Measurements from ENCODE around the gene KCTD21. TPM values are rescaled to one million over a fixed set of nuclear protein-coding genes. Genes with fewer than 3 reads are reported as not detected.

Gene KCTD21
- total RNA-seq, 1 experiment from 2014 or later, result 3.0 TPM

GRCh38 chr11:78181185-78181584 lies 7.2 kb downstream of the KCTD21 start:
- Histone ChIP-seq H3K9me2 (ENCODE audit: insufficient read depth) (no peaks in the 10 kb centered on the region), H3K27me3 (ENCODE audit: insufficient read depth, low read length) (no peaks in the 10 kb centered on the region), H2AFZ (ENCODE audit: low read depth, low read length, poor library complexity, severe bottlenecking) (no peak overlapping the region), H3K4me3 (replicated peaks in 1 of 2; ENCODE audit: low read depth in 1 of 2, low read length in 2 of 2) (no peak overlapping the region), H4K20me1 (ENCODE audit: insufficient read depth) (no peaks in the 10 kb centered on the region), H3K36me3 (ENCODE audit: control insufficient read depth in 1 of 2, insufficient read depth in 2 of 2, low read length in 2 of 2) (no peaks in the 10 kb centered on the region), H3K79me2 (ENCODE audit: insufficient read depth, low read length) (no peaks in the 10 kb centered on the region), H3K9me3 (ENCODE audit: control insufficient read depth in 1 of 2, insufficient read depth in 1 of 2, low read depth in 1 of 2, low read length in 2 of 2) (no peaks in the 10 kb centered on the region), H3K4me1 (ENCODE audit: control insufficient read depth in 1 of 2, insufficient read depth in 2 of 2, low read length in 2 of 2) (peaks cover 5 to 21% of the 10 kb centered on the region in 2 experiments), H3K27ac (ENCODE audit: low read depth, low read length) (no peak overlapping the region), H3K9ac (ENCODE audit: low read length) (no peak overlapping the region), H3K4me2 (ENCODE audit: low read length) (no peak overlapping the region)
- ChIA-PET CTCF (no interaction called here), RAD21 (ENCODE audit: low non-redundant PET in 1 of 2, low total read pairs in 2 of 2, uncharacterized antibody in 2 of 2, unreplicated experiment in 2 of 2) (no interaction called here), POLR2A (no interaction called here)
- TF ChIP-seq EGR1 (IDR thresholded peaks at IDR 0.05; ENCODE audit: low read depth) (no peak), POLR2AphosphoS5 (IDR thresholded peaks at IDR 0.05; ENCODE audit: low read depth, low read length) (no peak), CEBPB (IDR thresholded peaks at IDR 0.05; ENCODE audit: low read depth) (no peak), YY1 (IDR thresholded peaks at IDR 0.05; ENCODE audit: extremely low read depth, insufficient replicate concordance, low read depth, low read length) (no peak), EZH2phosphoT487 (IDR thresholded peaks at IDR 0.05; ENCODE audit: borderline replicate concordance) (no peak), RAD21 (IDR thresholded peaks at IDR 0.05; ENCODE audit: low read depth) (no peak), POLR2A (IDR thresholded peaks at IDR 0.05; ENCODE audit: borderline replicate concordance, extremely low read depth, insufficient read depth, insufficient read length) (no peak), MAX (IDR thresholded peaks at IDR 0.05) (no peak), EZH2 (IDR thresholded peaks at IDR 0.05) (no peak), ZNF274 (IDR thresholded peaks at IDR 0.05; ENCODE audit: low read depth, low read length) (no peak)
- TF ChIP-seq, protein P1, sequence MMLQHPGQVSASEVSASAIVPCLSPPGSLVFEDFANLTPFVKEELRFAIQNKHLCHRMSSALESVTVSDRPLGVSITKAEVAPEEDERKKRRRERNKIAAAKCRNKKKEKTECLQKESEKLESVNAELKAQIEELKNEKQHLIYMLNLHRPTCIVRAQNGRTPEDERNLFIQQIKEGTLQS (IDR thresholded peaks at IDR 0.05), result no peak
- no peak for DNase-seq (ENCODE audit: low read depth, low spot score)
- intact Hi-C loops (cut with micrococcal nuclease), result no loop called here
- no peak for ATAC-seq
- BruUV-seq (replicated peaks), result no TSS peak

- ChIA-PET POLR2A (no interaction called here), RAD21 (ENCODE audit: low non-redundant PET in 1 of 2, low total read pairs in 2 of 2, uncharacterized antibody in 2 of 2, unreplicated experiment in 2 of 2) (no interaction called here)
- no peaks in the 10 kb centered on the region for H3K9me2 ChIP-seq (ENCODE audit: insufficient read depth)
Measured at GRCh38 chr11:78180751-78181150, 7.7 kb downstream of the KCTD21 start.

More at GRCh38 chr11:78180751-78181150, 7.7 kb downstream of the KCTD21 start:
- Histone ChIP-seq H2AFZ (ENCODE audit: low read depth, low read length, poor library complexity, severe bottlenecking) (no peak overlapping the region), H3K4me3 (replicated peaks in 1 of 2; ENCODE audit: low read depth in 1 of 2, low read length in 2 of 2) (no peak overlapping the region), H3K36me3 (ENCODE audit: control insufficient read depth in 1 of 2, insufficient read depth in 2 of 2, low read length in 2 of 2) (no peaks in the 10 kb centered on the region), H3K4me2 (ENCODE audit: low read length) (no peak overlapping the region), H4K20me1 (ENCODE audit: insufficient read depth) (no peaks in the 10 kb centered on the region), H3K79me2 (ENCODE audit: insufficient read depth, low read length) (no peaks in the 10 kb centered on the region), H3K9ac (ENCODE audit: low read length) (no peak overlapping the region), H3K4me1 (ENCODE audit: control insufficient read depth in 1 of 2, insufficient read depth in 2 of 2, low read length in 2 of 2) (peaks cover under 1 to 16% of the 10 kb centered on the region in 2 experiments; a peak in 3 of 4 replicates), H3K27me3 (ENCODE audit: insufficient read depth, low read length) (no peaks in the 10 kb centered on the region), H3K9me3 (ENCODE audit: control insufficient read depth in 1 of 2, insufficient read depth in 1 of 2, low read depth in 1 of 2, low read length in 2 of 2) (no peaks in the 10 kb centered on the region), H3K27ac (ENCODE audit: low read depth, low read length) (no peak overlapping the region)
- intact Hi-C loops (cut with micrococcal nuclease), result no loop called here
- no peak for ATAC-seq
- TF ChIP-seq POLR2A (IDR thresholded peaks at IDR 0.05; ENCODE audit: borderline replicate concordance, extremely low read depth, insufficient read depth, insufficient read length), result no peak
- TF ChIP-seq CEBPB (IDR thresholded peaks at IDR 0.05; ENCODE audit: low read depth), result no peak
- DNase-seq (ENCODE audit: low read depth, low spot score), result no peak
- CTCF ChIA-PET, result no interaction called here
- BruUV-seq (replicated peaks), result no TSS peak

Measured in HCT116 (cell line).